ENCODE measurements around the gene IL9.
"Not testable (repeated sequence)": the region's sequence is repeated elsewhere in the genome, so short reads cannot be mapped to it uniquely, and the experiment has no call there.

Gene IL9

GRCh38 chr5:135867599-135867998 lies 28.0 kb downstream of the IL9 start:
- no peak for DNase-seq

- DNase-seq, result no peak
Measured at GRCh38 chr5:135866016-135866415, 29.6 kb downstream of the IL9 start.

- no peak for DNase-seq
Measured at GRCh38 chr5:135864503-135865435, 30.9 kb downstream of the IL9 start.

GRCh38 chr5:135862744-135863143 lies 32.9 kb downstream of the IL9 start:
- DNase-seq, result no peak

- DNase-seq, result no peak
Measured at GRCh38 chr5:135862086-135862485, 33.6 kb downstream of the IL9 start.

- DNase-seq, result no peak
Measured at GRCh38 chr5:135861641-135862040, 34.0 kb downstream of the IL9 start.

- DNase-seq, result no peak
Measured at GRCh38 chr5:135859641-135860040, 36.0 kb downstream of the IL9 start.

- not testable (repeated sequence) for DNase-seq
Measured at GRCh38 chr5:135859186-135859585, 36.5 kb downstream of the IL9 start.

- no peak for DNase-seq
Measured at GRCh38 chr5:135857630-135858311, 37.9 kb downstream of the IL9 start.

- no peak for DNase-seq
Measured at GRCh38 chr5:135851915-135852845, 43.5 kb downstream of the IL9 start.

GRCh38 chr5:135851186-135851914 lies 44.3 kb downstream of the IL9 start:
- DNase-seq, result no peak

- no peak for DNase-seq
Measured at GRCh38 chr5:135850671-135851070, 45.0 kb downstream of the IL9 start.

GRCh38 chr5:135850231-135850630 lies 45.4 kb downstream of the IL9 start:
- DNase-seq, result no peak

GRCh38 chr5:135847976-135848375 lies 47.7 kb downstream of the IL9 start:
- no peak for DNase-seq

GRCh38 chr5:135846311-135846710 lies 49.3 kb downstream of the IL9 start:
- no peak for DNase-seq

GRCh38 chr5:135843571-135844337 lies 51.9 kb downstream of the IL9 start:
- no peak for DNase-seq

- no peak for DNase-seq
Measured at GRCh38 chr5:135842737-135843136, 52.9 kb downstream of the IL9 start.

Data from T-helper 2 cell (primary cell).